Type B pancreatic cell (in vitro differentiated cells): Measurements from ENCODE around the gene ITGB3. TPM values are rescaled to one million over a fixed set of nuclear protein-coding genes. Genes with fewer than 3 reads are reported as not detected.

Experiments used
- DNase-seq: peaks from one replicate; pipeline ENCODE4 v3.0.0; 2021; ENCODE audit warnings: mixed read lengths; ENCODE audit not compliant: unreplicated experiment; ENCODE audit errors: extremely low spot score
- H3K27ac Mint-ChIP-seq: 2 replicates; pipeline ENCODE4 v1.8.0; 2021; ENCODE audit warnings: mild to moderate bottlenecking, mixed read lengths
- H3K27me3 Mint-ChIP-seq: 2 replicates; pipeline ENCODE4 v1.8.0; 2021; ENCODE audit warnings: mixed read lengths
- H3K36me3 Mint-ChIP-seq: 2 replicates; pipeline ENCODE4 v1.8.0; 2021; ENCODE audit warnings: mixed read lengths
- H3K4me1 Mint-ChIP-seq: one replicate; pipeline ENCODE4 v1.8.0; 2021; ENCODE audit warnings: mixed read lengths; ENCODE audit not compliant: unreplicated experiment
- H3K4me3 Mint-ChIP-seq: 2 replicates; pipeline ENCODE4 v1.8.0; 2021; ENCODE audit warnings: mild to moderate bottlenecking, mixed read lengths
- H3K9me3 Mint-ChIP-seq: 2 replicates; pipeline ENCODE4 v1.8.0; 2021; ENCODE audit warnings: mixed read lengths
- CTCF ChIP-seq: fragments of 200-600 bp; sonication (generic); conservative IDR thresholded peaks from 2 replicates; pipeline ENCODE4 v1.5.0; 2021; ENCODE audit warnings: antibody characterized with exemption, mild to moderate bottlenecking
- total RNA-seq: library from RNA; stranded (reverse); gene quantifications from 2 replicates; pipeline ENCODE4 v1.2.1, GENCODE V29; 2021; ENCODE audit warnings: low replicate concordance

ITGB3 gene
- total RNA-seq, 1 donor from 2014 or later: 1.6 TPM

- TF ChIP-seq CTCF: no peak
- Mint-ChIP-seq H3K9me3 (no peaks in the 10 kb centered on the region), H3K4me1 (peaks cover 12% of the 10 kb centered on the region), H3K36me3 (no peaks in the 10 kb centered on the region), H3K27me3 (no peaks in the 10 kb centered on the region), H3K27ac (no peak overlapping the region), H3K4me3 (no peak overlapping the region)
- no peak for DNase-seq
Measured at GRCh38 chr17:47295874-47296255, 42.2 kb downstream of the ITGB3 start.

DNA sequence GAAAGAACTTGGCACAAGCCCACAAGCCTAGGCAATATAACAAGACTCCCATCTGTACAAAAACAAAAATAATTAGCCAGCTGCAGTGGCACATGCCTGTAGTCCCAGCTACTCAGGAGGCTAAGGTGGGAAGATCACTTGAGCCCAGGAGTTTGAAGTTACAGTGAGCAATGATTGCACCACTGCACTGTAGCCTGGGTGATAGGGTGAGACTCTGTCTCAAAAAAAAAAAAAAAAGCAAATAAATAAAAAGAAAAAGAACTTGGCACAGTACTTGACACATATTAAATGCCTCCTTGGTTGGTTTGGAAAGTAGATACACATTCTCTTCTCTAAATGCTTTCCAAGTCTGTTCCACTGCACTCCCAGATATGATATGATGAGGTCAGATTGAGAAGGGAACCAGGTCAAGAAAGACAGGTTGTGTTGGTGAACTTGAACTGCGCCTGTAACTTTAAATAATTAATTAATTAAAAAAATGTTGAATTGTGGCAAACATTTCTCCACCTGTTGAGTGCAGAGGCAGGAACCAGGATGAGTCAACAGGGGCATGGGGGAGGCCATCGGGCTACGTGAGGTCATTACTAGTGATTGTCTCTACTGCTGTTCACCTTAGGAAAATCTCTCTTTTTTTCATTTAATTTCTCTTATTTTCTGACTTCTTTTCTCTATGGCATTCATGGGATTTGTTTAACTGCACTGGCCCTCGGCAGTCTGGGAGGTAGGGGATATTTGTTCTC, 44.2 kb downstream of the ITGB3 start:
- no peak overlapping the region for H3K27ac Mint-ChIP-seq
- H3K9me3 Mint-ChIP-seq: no peaks in the 10 kb centered on the region
- DNase-seq: no peak
- no peaks in the 10 kb centered on the region for H3K36me3 Mint-ChIP-seq
- no peak for TF ChIP-seq CTCF
- H3K4me3 Mint-ChIP-seq: no peak overlapping the region
- H3K27me3 Mint-ChIP-seq: no peaks in the 10 kb centered on the region
- peaks cover 3% of the 10 kb centered on the region for H3K4me1 Mint-ChIP-seq

GRCh38 chr17:47298712-47299111, 45.1 kb downstream of the ITGB3 start:
- no peaks in the 10 kb centered on the region for H3K9me3 Mint-ChIP-seq

DNA sequence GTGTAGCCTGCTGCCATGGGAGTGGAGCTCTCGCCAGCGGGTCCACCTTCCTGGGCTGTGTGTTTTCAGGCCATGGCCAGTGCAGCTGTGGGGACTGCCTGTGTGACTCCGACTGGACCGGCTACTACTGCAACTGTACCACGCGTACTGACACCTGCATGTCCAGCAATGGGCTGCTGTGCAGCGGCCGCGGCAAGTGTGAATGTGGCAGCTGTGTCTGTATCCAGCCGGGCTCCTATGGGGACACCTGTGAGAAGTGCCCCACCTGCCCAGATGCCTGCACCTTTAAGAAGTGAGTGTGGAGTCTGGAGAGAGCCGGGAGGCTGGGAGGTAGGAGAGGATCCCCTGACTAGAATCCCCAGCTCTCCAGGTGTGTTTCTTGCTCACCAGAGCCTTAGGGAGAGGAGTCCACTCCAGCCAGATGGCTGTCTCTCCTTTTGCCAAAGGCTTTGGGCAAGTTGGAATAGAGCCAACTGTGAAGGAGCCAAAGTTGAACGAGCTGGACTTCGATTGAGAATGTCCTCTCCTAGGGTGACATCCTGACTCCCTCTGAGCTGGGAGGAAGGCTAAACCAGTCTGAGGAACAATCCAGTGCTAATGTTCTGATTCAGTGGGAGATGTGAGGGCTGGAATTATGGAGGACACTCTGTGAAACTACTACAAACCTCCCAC, 45.7 kb downstream of the ITGB3 start:
- Mint-ChIP-seq H3K4me3 (no peak overlapping the region), H3K27me3 (no peaks in the 10 kb centered on the region), H3K9me3 (no peaks in the 10 kb centered on the region), H3K36me3 (no peaks in the 10 kb centered on the region), H3K27ac (no peak overlapping the region), H3K4me1 (peaks cover 3% of the 10 kb centered on the region)
- TF ChIP-seq CTCF: no peak
- DNase-seq: no peak

More at GRCh38 chr17:47298712-47299111, 45.1 kb downstream of the ITGB3 start:
- peaks cover 3% of the 10 kb centered on the region for H3K4me1 Mint-ChIP-seq
- TF ChIP-seq CTCF: no peak
- no peak overlapping the region for H3K4me3 Mint-ChIP-seq
- H3K36me3 Mint-ChIP-seq: no peaks in the 10 kb centered on the region
- no peak overlapping the region for H3K27ac Mint-ChIP-seq
- no peak for DNase-seq
- no peaks in the 10 kb centered on the region for H3K27me3 Mint-ChIP-seq

DNA sequence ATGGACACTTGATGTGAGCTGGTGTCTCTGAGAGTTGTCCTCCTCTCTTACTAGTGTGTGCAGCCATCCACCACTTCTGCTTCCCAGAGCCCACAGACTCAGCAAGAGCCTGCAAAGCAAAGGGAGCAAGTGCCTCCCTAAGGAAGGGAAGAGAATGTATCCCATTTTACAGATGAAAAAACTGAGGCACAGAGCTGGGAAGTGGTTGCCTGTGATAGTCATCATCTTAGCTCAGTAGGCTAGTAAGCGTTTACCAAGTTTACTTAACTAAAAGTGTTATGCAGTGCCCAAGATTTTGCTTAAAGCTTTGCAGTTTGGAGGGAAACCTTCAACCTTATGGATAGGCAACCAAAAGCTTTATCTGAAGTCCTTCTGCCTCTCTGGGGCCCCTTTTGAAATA, 47.1 kb downstream of the ITGB3 start:
- no peak for TF ChIP-seq CTCF
- H3K36me3 Mint-ChIP-seq: no peaks in the 10 kb centered on the region
- no peak for DNase-seq
- H3K4me1 Mint-ChIP-seq: no peaks in the 10 kb centered on the region
- no peaks in the 10 kb centered on the region for H3K27me3 Mint-ChIP-seq
- no peak overlapping the region for H3K4me3 Mint-ChIP-seq
- no peaks in the 10 kb centered on the region for H3K9me3 Mint-ChIP-seq
- H3K27ac Mint-ChIP-seq: no peak overlapping the region
